ENCODE measurements around the gene NAT14.
A peak's percentile ranks its signal among the peaks of the same experiment; 100 is the strongest.

Gene NAT14

GRCh38 chr19:55464039-55464661 is 20.8 kb upstream of the NAT14 start:
- no peak for TF ChIP-seq CTCF (conservative IDR thresholded peaks at IDR 0.05; ENCODE audit: low read depth, low read length)
- no peak for DNase-seq (ENCODE audit: low read depth)
- no peak overlapping the region for H3K4me3 ChIP-seq (ENCODE audit: low read length)

GRCh38 chr19:55464662-55465054 is 20.3 kb upstream of the NAT14 start, which contains the start of gene C19orf85:
C19orf85 (minus strand) TSS chr19:55464751; CDS start chr19:55464554, 197 bp downstream.
- no peak within 1 kb of the TSS for H3K4me3 ChIP-seq (ENCODE audit: low read length)
- TF ChIP-seq CTCF (conservative IDR thresholded peaks at IDR 0.05; ENCODE audit: low read depth, low read length): no peak
- no peak for DNase-seq (ENCODE audit: low read depth)

GRCh38 chr19:55465460-55466240 is 19.3 kb upstream of the NAT14 start:
- H3K4me3 ChIP-seq (ENCODE audit: low read length): no peak overlapping the region
- DNase-seq (ENCODE audit: low read depth): no peak
- no peak for TF ChIP-seq CTCF (conservative IDR thresholded peaks at IDR 0.05; ENCODE audit: low read depth, low read length)

- DNase-seq (ENCODE audit: low read depth): no peak
- no peak for TF ChIP-seq CTCF (conservative IDR thresholded peaks at IDR 0.05; ENCODE audit: low read depth, low read length)
- H3K4me3 ChIP-seq (ENCODE audit: low read length): no peak overlapping the region
These were observed 18.8 kb upstream of the NAT14 start for GRCh38 chr19:55466241-55466614.

- DNase-seq (ENCODE audit: low read depth): no peak
- no peak overlapping the region for H3K4me3 ChIP-seq (ENCODE audit: low read length)
- TF ChIP-seq CTCF (conservative IDR thresholded peaks at IDR 0.05; ENCODE audit: low read depth, low read length): peak; percentile 84
These were observed 17.5 kb upstream of the NAT14 start for GRCh38 chr19:55467236-55468053.

GRCh38 chr19:55468054-55468393 is 17.0 kb upstream of the NAT14 start:
- no peak for DNase-seq (ENCODE audit: low read depth)
- no peak overlapping the region for H3K4me3 ChIP-seq (ENCODE audit: low read length)
- TF ChIP-seq CTCF (conservative IDR thresholded peaks at IDR 0.05; ENCODE audit: low read depth, low read length): no peak
